ENCODE results near the gene MIA3.

The MIA3 gene

GRCh38 chr1:222632749-222633148, 14.9 kb downstream of the MIA3 start:
- no peak for DNase-seq (ENCODE audit: low read depth)
- TF ChIP-seq, protein P1, sequence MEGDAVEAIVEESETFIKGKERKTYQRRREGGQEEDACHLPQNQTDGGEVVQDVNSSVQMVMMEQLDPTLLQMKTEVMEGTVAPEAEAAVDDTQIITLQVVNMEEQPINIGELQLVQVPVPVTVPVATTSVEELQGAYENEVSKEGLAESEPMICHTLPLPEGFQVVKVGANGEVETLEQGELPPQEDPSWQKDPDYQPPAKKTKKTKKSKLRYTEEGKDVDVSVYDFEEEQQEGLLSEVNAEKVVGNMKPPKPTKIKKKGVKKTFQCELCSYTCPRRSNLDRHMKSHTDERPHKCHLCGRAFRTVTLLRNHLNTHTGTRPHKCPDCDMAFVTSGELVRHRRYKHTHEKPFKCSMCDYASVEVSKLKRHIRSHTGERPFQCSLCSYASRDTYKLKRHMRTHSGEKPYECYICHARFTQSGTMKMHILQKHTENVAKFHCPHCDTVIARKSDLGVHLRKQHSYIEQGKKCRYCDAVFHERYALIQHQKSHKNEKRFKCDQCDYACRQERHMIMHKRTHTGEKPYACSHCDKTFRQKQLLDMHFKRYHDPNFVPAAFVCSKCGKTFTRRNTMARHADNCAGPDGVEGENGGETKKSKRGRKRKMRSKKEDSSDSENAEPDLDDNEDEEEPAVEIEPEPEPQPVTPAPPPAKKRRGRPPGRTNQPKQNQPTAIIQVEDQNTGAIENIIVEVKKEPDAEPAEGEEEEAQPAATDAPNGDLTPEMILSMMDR (IDR thresholded peaks at IDR 0.05; ENCODE audit: insufficient read depth, low read depth, low read length, missing control alignments), result no peak
- no peak overlapping the region for H3K4me3 ChIP-seq (ENCODE audit: low read length)

DNA sequence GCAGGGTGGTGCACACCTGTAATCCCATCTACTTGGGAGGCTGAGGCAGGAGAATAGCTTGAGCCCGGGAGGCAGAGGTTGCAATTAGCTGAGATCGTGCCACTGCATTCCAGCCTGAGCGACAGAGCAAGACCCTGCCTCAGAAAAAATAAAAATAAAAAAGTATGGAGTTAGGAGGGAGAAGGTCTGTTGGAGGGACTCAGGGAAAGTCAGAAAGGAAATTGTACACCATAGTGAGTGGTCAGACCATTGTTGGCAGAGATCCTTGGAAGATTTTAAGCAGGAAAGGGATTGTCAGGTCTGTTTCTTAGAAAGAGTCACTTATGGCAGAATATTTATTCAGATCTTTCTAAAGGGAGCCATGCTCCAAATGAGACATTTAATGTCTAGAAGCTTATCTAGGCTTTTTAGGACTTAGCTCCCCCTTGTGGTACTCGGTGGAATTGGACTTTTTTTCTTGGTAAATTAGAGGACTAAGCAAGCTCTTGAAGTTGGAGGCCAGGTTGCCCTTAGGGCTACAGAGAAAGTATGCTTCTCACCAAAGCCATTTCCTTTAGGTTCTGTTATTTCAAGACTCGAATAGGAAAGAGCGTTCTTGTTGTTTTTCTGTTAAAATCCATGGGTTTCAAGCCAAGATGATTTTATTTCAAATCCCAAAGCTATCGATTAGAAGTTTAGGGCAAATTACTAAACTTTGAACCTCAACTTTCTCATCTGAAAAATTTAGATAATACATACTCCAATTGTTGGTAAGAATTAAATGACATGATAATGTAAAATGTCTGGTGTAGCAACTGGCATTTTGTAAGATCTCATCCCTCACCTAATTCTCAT, 16.5 kb downstream of the MIA3 start:
- no peak overlapping the region for H3K4me3 ChIP-seq (ENCODE audit: low read length)
- TF ChIP-seq, protein P1 (IDR thresholded peaks at IDR 0.05; ENCODE audit: insufficient read depth, low read depth, low read length, missing control alignments), result peak; percentile 83
- DNase-seq (ENCODE audit: low read depth), result peak; percentile 89

DNA sequence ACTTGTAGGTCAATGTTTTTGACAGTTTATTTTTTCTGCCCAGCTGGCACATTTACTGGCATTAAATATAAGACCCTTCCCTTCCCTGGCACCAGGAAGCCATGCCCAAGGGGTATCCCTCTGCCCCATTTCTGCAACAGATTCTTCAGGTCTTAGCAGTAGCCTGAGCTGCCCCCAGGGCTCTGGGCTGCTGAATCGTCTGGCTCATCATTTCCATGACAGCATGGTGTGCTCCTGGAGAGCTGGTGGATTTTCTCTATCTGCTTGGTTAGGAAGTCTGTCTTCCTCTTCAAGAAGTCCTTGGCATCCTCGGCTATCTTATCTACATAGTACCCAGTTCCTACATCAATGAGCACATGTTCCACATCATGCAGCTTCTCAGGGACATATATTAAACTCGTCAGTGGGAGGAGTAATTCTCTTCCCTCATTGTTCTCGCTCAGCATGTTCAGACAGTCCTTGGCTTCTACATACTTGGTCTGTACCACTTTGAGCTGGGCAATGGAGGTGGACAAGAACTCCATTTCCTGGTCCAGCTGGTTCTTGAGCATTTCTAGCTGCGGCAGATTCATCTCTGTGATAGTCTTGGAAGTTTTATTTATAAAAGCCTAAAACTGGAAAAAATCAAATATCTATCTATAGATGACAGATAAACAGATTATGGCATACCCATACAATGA, 23.5 kb downstream of the MIA3 start:
- TF ChIP-seq, protein P1 (IDR thresholded peaks at IDR 0.05; ENCODE audit: insufficient read depth, low read depth, low read length, missing control alignments), result no peak
- peak; percentile 24 for DNase-seq (ENCODE audit: low read depth)
- H3K4me3 ChIP-seq (ENCODE audit: low read length), result no peak overlapping the region

- DNase-seq (ENCODE audit: low read depth), result no peak
- TF ChIP-seq, protein P1 (IDR thresholded peaks at IDR 0.05; ENCODE audit: insufficient read depth, low read depth, low read length, missing control alignments), result no peak
- no peak overlapping the region for H3K4me3 ChIP-seq (ENCODE audit: low read length)
These were observed 24.6 kb downstream of the MIA3 start for GRCh38 chr1:222642468-222642867.

DNA sequence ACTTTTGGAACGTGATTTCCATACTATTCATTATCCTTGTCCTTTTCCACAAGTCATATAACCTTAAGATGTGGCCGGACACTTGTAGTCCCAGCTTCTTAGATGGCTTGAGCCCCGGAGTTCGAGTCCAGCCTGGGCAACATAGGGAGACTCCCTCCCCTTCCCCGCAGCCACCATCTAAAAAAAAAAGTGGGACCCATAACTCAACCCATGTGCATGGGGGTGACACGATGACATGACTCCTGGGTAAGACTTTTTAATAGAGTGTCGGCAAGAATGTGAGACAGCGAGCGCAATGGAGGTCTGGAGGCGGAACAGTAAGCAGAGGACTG, 25.7 kb downstream of the MIA3 start:
- H3K4me3 ChIP-seq (ENCODE audit: low read length), result peak overlapping the region; percentile 97
- TF ChIP-seq, protein P1 (IDR thresholded peaks at IDR 0.05; ENCODE audit: insufficient read depth, low read depth, low read length, missing control alignments), result no peak
- DNase-seq (ENCODE audit: low read depth), result no peak

DNA sequence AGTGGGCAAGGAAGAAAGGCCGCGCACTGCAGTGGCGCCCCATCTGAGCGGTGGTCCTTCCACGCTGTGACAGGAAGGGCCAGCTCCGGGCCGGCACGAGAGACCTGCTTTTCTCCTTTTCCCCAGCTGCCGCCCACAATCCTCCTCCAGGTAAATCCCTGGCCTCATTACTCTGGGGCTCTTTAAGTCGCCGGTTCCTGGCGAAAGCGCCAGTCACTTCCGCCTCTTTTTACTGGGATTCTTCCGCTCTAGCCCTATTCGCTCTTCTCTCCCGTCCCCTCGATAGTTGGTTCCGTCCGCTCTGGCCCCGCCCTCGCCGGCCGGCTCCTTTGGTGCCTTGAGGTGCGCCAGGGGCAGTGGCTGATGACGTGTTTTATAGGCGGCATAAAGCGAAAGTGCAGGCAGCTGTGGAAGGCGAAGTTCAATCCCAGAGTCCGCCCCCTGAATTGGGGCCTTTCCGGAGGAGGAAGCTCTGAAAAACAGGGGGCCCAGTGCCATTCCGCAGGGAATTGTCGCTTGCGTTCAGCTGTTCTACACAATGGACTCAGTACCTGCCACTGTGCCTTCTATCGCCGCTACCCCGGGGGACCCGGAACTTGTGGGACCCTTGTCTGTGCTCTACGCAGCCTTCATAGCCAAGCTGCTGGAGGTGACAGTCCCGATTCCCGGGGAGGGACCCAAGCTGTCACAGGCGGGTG, 26.2 kb downstream of the MIA3 start:
- peak overlapping the region; percentile 97 for H3K4me3 ChIP-seq (ENCODE audit: low read length)
- TF ChIP-seq, protein P1 (IDR thresholded peaks at IDR 0.05; ENCODE audit: insufficient read depth, low read depth, low read length, missing control alignments), result no peak
- peak; percentile 99 for DNase-seq (ENCODE audit: low read depth)
